OCI-LY7 (cell line): ENCODE results near the gene UTS2R. TPM values are rescaled to one million over a fixed set of nuclear protein-coding genes. Genes with fewer than 3 reads are reported as not detected.

ENCODE experiments used
- BruUV-seq: library from RNA; stranded (reverse); fragments of 400-500 nt; replicated peaks from 2 replicates; lab custom pipeline; 2021; lab: Mats Ljungman, UMichigan
- CTCF ChIA-PET: fragments of 300-600 bp; sonication (Branson Sonifier 250); formaldehyde crosslinking; loops from one replicate; lab custom pipeline; 2022; ENCODE audit warnings: antibody characterized with exemption; ENCODE audit not compliant: unreplicated experiment; lab: Charles Lee
- POLR2A ChIA-PET: fragments of 300-600 bp; sonication (Branson Sonifier 250); formaldehyde crosslinking; loops from one replicate; lab custom pipeline; 2022; ENCODE audit warnings: antibody characterized with exemption; lab: Charles Lee
- DNase-seq: peaks from one replicate; pipeline ENCODE4 v3.0.0-alpha.2; 2015; ENCODE audit warnings: low spot score
- H2AFZ ChIP-seq: fragments of 200-600 bp; sonication (generic), shearing (Covaris generic); 2 replicates; pipeline ENCODE4 v1.6.1; 2014; ENCODE audit warnings: mild to moderate bottlenecking, antibody characterized with exemption, low read length, moderate library complexity
- H3K27ac ChIP-seq: fragments of 200-600 bp; sonication (generic); 2 replicates; pipeline ENCODE4 v1.5.1; 2014; ENCODE audit warnings: mixed run types, low read depth, mild to moderate bottlenecking, moderate library complexity, low read length, inconsistent platforms; ENCODE audit not compliant: poor library complexity, severe bottlenecking
- H3K36me3 ChIP-seq: fragments of 200-600 bp; sonication (generic); 2 replicates; pipeline ENCODE4 v1.6.1; 2014; ENCODE audit warnings: mild to moderate bottlenecking, antibody characterized with exemption, low read length, moderate library complexity, mixed read lengths; ENCODE audit not compliant: insufficient read depth
- H3K4me1 ChIP-seq: fragments of 200-600 bp; sonication (generic); 2 replicates; pipeline ENCODE4 v1.5.1; 2014; ENCODE audit warnings: mild to moderate bottlenecking, low read length; ENCODE audit not compliant: insufficient read depth, poor library complexity, severe bottlenecking
- H3K4me2 ChIP-seq: fragments of 200-600 bp; sonication (generic); 2 replicates; pipeline ENCODE4 v1.6.1; 2014; ENCODE audit warnings: mild to moderate bottlenecking, low read length
- H3K4me3 ChIP-seq: fragments of 200-600 bp; sonication (generic); 2 replicates; pipeline ENCODE4 v1.5.1; 2014; ENCODE audit warnings: mild to moderate bottlenecking, low read depth, low read length; ENCODE audit not compliant: poor library complexity, severe bottlenecking
- H3K79me2 ChIP-seq: fragments of 200-600 bp; sonication (generic); 2 replicates; pipeline ENCODE4 v1.6.1; 2016; ENCODE audit warnings: low read depth, mild to moderate bottlenecking, low read length, moderate library complexity, mixed read lengths; ENCODE audit not compliant: insufficient read depth
- H3K9me2 ChIP-seq: fragments of 200-600 bp; sonication (generic); 2 replicates; pipeline ENCODE4 v1.6.1; 2016; ENCODE audit warnings: mild to moderate bottlenecking, low read length, mixed read lengths; ENCODE audit not compliant: insufficient read depth
- H3K9me3 ChIP-seq: fragments of 200-600 bp; sonication (generic); 2 replicates; pipeline ENCODE4 v1.6.1; 2014; ENCODE audit warnings: mild to moderate bottlenecking, mixed run types, low read length, mixed read lengths
- H4K20me1 ChIP-seq: fragments of 200-600 bp; sonication (generic); 2 replicates; pipeline ENCODE4 v1.6.1; 2014; ENCODE audit warnings: mild to moderate bottlenecking, antibody characterized with exemption, low read length, moderate library complexity, mixed read lengths; ENCODE audit not compliant: insufficient read depth
- EZH2phosphoT487 ChIP-seq: fragments of 200-600 bp; sonication (generic); IDR thresholded peaks from 2 replicates; pipeline ENCODE4 v1.6.1; 2018; ENCODE audit warnings: low read depth, borderline replicate concordance, mild to moderate bottlenecking, mixed run types, antibody characterized with exemption, low read length, moderate library complexity, mixed read lengths
- intact Hi-C: fragments of 100-400 bp; cut with micrococcal nuclease; formaldehyde crosslinking; loops from one replicate; pipeline ENCODE4 v1.10.0; 2022; ENCODE audit not compliant: unreplicated experiment
- total RNA-seq, 2 experiments: library from RNA; depleted of rRNA in 1 of 2; stranded (reverse); fragments of >200 nt in 1 of 2; shearing (Covaris generic) in 1 of 2; gene quantifications; 2 replicates each; pipeline ENCODE4 v1.2.3, GENCODE V29; 2014 to 2022
- TF ChIP-seq, protein P1 (sequence below): fragments of 200-600 bp; sonication (generic); conservative IDR thresholded peaks from 2 replicates; pipeline ENCODE4 v1.5.1; 2014; ENCODE audit warnings: mild to moderate bottlenecking, antibody characterized with exemption, low read length, moderate library complexity, mixed read lengths

Gene UTS2R
- total RNA-seq, 2 experiments from 2014 or later: 17.4 to 36.3 TPM

- peak overlapping the region; percentile 1 for H3K27ac ChIP-seq
- H3K4me2 ChIP-seq: peak overlapping the region; percentile 48
- H3K9me2 ChIP-seq: no peaks in the 10 kb centered on the region
- ChIA-PET POLR2A (interaction anchor here (0.6 to 1.9 kb wide), 8 partner anchors 9 to 398 kb away, joined by 3 to 8 read pairs (median 5); partner anchors contain the start of gene OGFOD3), CTCF (interaction anchor here (1.0 to 1.3 kb wide), 2 partner anchors 10 to 16 kb away, joined by 3 to 6 read pairs; no protein-coding TSS in a partner anchor)
- no peaks in the 10 kb centered on the region for H4K20me1 ChIP-seq
- H3K4me3 ChIP-seq: peak overlapping the region; percentile 59
- H3K9me3 ChIP-seq: no peaks in the 10 kb centered on the region
- no peaks in the 10 kb centered on the region for H3K79me2 ChIP-seq
- H3K4me1 ChIP-seq: peaks cover 65% of the 10 kb centered on the region
- no peak for DNase-seq
- TF ChIP-seq, protein P1, sequence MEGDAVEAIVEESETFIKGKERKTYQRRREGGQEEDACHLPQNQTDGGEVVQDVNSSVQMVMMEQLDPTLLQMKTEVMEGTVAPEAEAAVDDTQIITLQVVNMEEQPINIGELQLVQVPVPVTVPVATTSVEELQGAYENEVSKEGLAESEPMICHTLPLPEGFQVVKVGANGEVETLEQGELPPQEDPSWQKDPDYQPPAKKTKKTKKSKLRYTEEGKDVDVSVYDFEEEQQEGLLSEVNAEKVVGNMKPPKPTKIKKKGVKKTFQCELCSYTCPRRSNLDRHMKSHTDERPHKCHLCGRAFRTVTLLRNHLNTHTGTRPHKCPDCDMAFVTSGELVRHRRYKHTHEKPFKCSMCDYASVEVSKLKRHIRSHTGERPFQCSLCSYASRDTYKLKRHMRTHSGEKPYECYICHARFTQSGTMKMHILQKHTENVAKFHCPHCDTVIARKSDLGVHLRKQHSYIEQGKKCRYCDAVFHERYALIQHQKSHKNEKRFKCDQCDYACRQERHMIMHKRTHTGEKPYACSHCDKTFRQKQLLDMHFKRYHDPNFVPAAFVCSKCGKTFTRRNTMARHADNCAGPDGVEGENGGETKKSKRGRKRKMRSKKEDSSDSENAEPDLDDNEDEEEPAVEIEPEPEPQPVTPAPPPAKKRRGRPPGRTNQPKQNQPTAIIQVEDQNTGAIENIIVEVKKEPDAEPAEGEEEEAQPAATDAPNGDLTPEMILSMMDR: no peak
- no peak for TF ChIP-seq EZH2phosphoT487
- intact Hi-C loops: no loop called here
- BruUV-seq: no TSS peak
- H3K36me3 ChIP-seq: no peaks in the 10 kb centered on the region
- no peak overlapping the region for H2AFZ ChIP-seq
Observed at GRCh38 chr17:82366749-82367148, 4.8 kb upstream of the UTS2R start.

DNA sequence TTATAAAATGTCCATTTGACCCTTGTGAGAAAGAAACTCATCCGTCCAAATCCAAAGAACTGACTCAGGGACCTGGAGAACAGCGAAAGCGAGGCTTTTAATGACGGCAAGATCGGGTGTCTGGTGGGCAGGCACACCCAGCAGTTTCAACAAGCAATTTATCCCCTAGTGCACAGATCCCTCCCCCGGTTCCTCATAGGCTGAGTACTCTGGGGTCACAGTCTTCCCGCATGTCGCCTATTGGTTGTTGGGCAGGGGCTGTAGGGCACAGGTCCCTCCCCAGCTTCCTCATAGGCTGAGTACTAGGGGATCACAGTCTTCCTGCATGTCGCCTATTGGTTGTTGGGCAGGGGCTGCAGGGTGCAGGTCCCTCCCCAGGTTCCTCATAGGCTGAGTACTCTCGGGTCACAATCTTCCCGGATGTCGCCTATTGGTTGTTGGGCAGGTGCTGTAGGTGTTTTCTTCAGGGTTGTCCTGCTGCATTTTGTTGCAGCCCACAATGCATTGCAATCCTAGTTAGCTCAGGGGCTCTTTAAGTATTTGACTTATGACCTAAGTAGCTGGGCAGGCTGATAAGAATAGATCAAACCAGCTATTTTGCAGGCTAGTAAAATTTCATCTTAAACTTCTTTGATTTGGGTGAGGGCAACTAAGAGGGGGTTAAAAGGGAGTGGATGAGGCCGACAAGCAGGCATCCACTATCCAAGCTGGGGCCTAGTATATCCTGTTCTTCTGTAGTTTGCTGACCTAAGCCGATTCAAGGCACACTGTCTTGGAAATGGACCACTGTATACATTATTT is 3.6 kb upstream of the UTS2R start:
- DNase-seq: peak; percentile 96
- Histone ChIP-seq H3K4me3 (peak overlapping the region; percentile 59), H3K36me3 (no peaks in the 10 kb centered on the region), H2AFZ (peak overlapping the region; percentile 56; the same call in 1 of the 2 replicates), H3K79me2 (no peaks in the 10 kb centered on the region), H3K9me2 (no peaks in the 10 kb centered on the region), H3K4me1 (peaks cover 69% of the 10 kb centered on the region), H3K4me2 (peak overlapping the region; percentile 48), H3K9me3 (no peaks in the 10 kb centered on the region), H4K20me1 (no peaks in the 10 kb centered on the region), H3K27ac (peak overlapping the region; percentile 62)
- ChIA-PET POLR2A (interaction anchor here (0.6 to 0.8 kb wide), 2 partner anchors 9 to 85 kb away, joined by 3 to 4 read pairs; partner anchors contain the start of gene TEX19), CTCF (interaction anchor here (0.7 to 0.8 kb wide), 2 partner anchors 15 to 894 kb away, joined by 3 read pairs; no protein-coding TSS in a partner anchor)
- no TSS peak for BruUV-seq
- intact Hi-C loops: no loop called here
- TF ChIP-seq EZH2phosphoT487: no peak
- TF ChIP-seq, protein P1: no peak

- no peak for DNase-seq
- BruUV-seq: no TSS peak
- intact Hi-C loops: no loop called here
- Histone ChIP-seq H3K27ac (peak overlapping the region; percentile 2), H3K79me2 (no peaks in the 10 kb centered on the region), H2AFZ (no peak overlapping the region), H3K36me3 (no peaks in the 10 kb centered on the region), H4K20me1 (no peaks in the 10 kb centered on the region), H3K4me3 (no peak overlapping the region), H3K4me2 (no peak overlapping the region), H3K9me2 (no peaks in the 10 kb centered on the region), H3K9me3 (no peaks in the 10 kb centered on the region), H3K4me1 (peaks cover 64% of the 10 kb centered on the region)
- POLR2A ChIA-PET: interaction anchor here (1.8 to 2.0 kb wide), 2 partner anchors 11 to 19 kb away, joined by 13 to 15 read pairs; partner anchors contain the start of gene TEX19
- TF ChIP-seq, protein P1: no peak
- no peak for TF ChIP-seq EZH2phosphoT487
- CTCF ChIA-PET: no interaction called here
Observed at GRCh38 chr17:82369211-82369610, 2.4 kb upstream of the UTS2R start.
